ENCODE measurements around the gene CFAP68. TPM values are rescaled to one million over a fixed set of nuclear protein-coding genes. Genes with fewer than 3 reads are reported as not detected.

Gene CFAP68
- 5.3 and 5.7 TPM in 2 replicates for total RNA-seq

GRCh38 chr11:111878849-111879636 is at the start of gene CFAP68, which contains the start of gene FDXACB1:
Gene CFAP68 (plus strand): TSS chr11:111879541. CDS start chr11:111879561, 20 bp downstream.
Gene FDXACB1 (minus strand): TSS chr11:111879165. CDS start chr11:111879132, 33 bp downstream.
- DNase-seq = peak; percentile 99

- DNase-seq = peak; percentile 39
Observed at GRCh38 chr11:111833524-111833923, 45.8 kb upstream of the CFAP68 start.

- no peak for DNase-seq
Observed at GRCh38 chr11:111834432-111835163, 44.7 kb upstream of the CFAP68 start.

- DNase-seq = no peak
Observed at GRCh38 chr11:111835665-111836064, 43.7 kb upstream of the CFAP68 start.

- DNase-seq = no peak
Observed at GRCh38 chr11:111836162-111836561, 43.2 kb upstream of the CFAP68 start.

- peak; percentile 7 for DNase-seq
Observed at GRCh38 chr11:111836721-111837120, 42.6 kb upstream of the CFAP68 start.

- no peak for DNase-seq
Observed at GRCh38 chr11:111837366-111837891, 41.9 kb upstream of the CFAP68 start.

- no peak for DNase-seq
Observed at GRCh38 chr11:111838054-111838453, 41.3 kb upstream of the CFAP68 start.

GRCh38 chr11:111840143-111840542 is 39.2 kb upstream of the CFAP68 start:
- no peak for DNase-seq

GRCh38 chr11:111841370-111842053 is 37.8 kb upstream of the CFAP68 start:
- DNase-seq = peak; percentile 92

- DNase-seq = no peak
Observed at GRCh38 chr11:111843661-111844060, 35.7 kb upstream of the CFAP68 start.

GRCh38 chr11:111845276-111846028 is 33.9 kb upstream of the CFAP68 start:
- DNase-seq = peak; percentile 40

GRCh38 chr11:111846063-111846462 is 33.3 kb upstream of the CFAP68 start:
- DNase-seq = peak; percentile 38

- DNase-seq = peak; percentile 71
Observed at GRCh38 chr11:111846636-111847035, 32.7 kb upstream of the CFAP68 start.

GRCh38 chr11:111849631-111850030 is 29.7 kb upstream of the CFAP68 start:
- no peak for DNase-seq

GRCh38 chr11:111851067-111851466 is 28.3 kb upstream of the CFAP68 start:
- no peak for DNase-seq

GRCh38 chr11:111851636-111852035 is 27.7 kb upstream of the CFAP68 start:
- peak; percentile 50 for DNase-seq

GRCh38 chr11:111852103-111852502 is 27.2 kb upstream of the CFAP68 start:
- DNase-seq = no peak

- DNase-seq = no peak
Observed at GRCh38 chr11:111855506-111855905, 23.8 kb upstream of the CFAP68 start.

GRCh38 chr11:111860257-111860656 is 19.1 kb upstream of the CFAP68 start:
- no peak for DNase-seq

GRCh38 chr11:111870113-111870512 is 9.2 kb upstream of the CFAP68 start:
- DNase-seq = no peak

- DNase-seq = no peak
Observed at GRCh38 chr11:111870522-111870885, 8.8 kb upstream of the CFAP68 start.

All from dermis blood vessel endothelial cell (primary cell).